ENCODE measurements around the gene RGS19.

The RGS19 gene

GRCh38 chr20:64074184-64074789 lies 5.0 kb downstream of the RGS19 start:
- no peak for TF ChIP-seq CREB1 (IDR thresholded peaks at IDR 0.05; ENCODE audit: low read depth)
- no peak for TF ChIP-seq EP300 (IDR thresholded peaks at IDR 0.05; ENCODE audit: borderline replicate concordance)
- TF ChIP-seq MAX (IDR thresholded peaks at IDR 0.05): no peak
- no peak for TF ChIP-seq NFIC (IDR thresholded peaks at IDR 0.05)
- no peak for TF ChIP-seq TAF1 (IDR thresholded peaks at IDR 0.05; ENCODE audit: low read depth)
- TF ChIP-seq YY1 (IDR thresholded peaks at IDR 0.05; ENCODE audit: low read depth): no peak
- no peak for TF ChIP-seq USF1 (IDR thresholded peaks at IDR 0.05)

GRCh38 chr20:64073476-64074183 lies 5.7 kb downstream of the RGS19 start:
- TF ChIP-seq TAF1 (IDR thresholded peaks at IDR 0.05; ENCODE audit: low read depth) (no peak), NFIC (IDR thresholded peaks at IDR 0.05) (no peak), USF1 (IDR thresholded peaks at IDR 0.05) (no peak), CREB1 (IDR thresholded peaks at IDR 0.05; ENCODE audit: low read depth) (no peak), TCF12 (IDR thresholded peaks at IDR 0.05; ENCODE audit: low read depth) (no peak), EP300 (IDR thresholded peaks at IDR 0.05; ENCODE audit: borderline replicate concordance) (no peak), TEAD4 (IDR thresholded peaks at IDR 0.05) (no peak), MAX (IDR thresholded peaks at IDR 0.05) (no peak), FOXM1 (IDR thresholded peaks at IDR 0.05; ENCODE audit: borderline replicate concordance, low read depth) (no peak), YY1 (IDR thresholded peaks at IDR 0.05; ENCODE audit: low read depth) (no peak), RAD21 (IDR thresholded peaks at IDR 0.05; ENCODE audit: low read depth) (no peak), REST (IDR thresholded peaks at IDR 0.05; ENCODE audit: low read depth) (no peak), EGR1 (IDR thresholded peaks at IDR 0.05) (no peak), ZBTB7A (IDR thresholded peaks at IDR 0.05; ENCODE audit: low read depth) (no peak), CEBPB (IDR thresholded peaks at IDR 0.05) (no peak)

DNA sequence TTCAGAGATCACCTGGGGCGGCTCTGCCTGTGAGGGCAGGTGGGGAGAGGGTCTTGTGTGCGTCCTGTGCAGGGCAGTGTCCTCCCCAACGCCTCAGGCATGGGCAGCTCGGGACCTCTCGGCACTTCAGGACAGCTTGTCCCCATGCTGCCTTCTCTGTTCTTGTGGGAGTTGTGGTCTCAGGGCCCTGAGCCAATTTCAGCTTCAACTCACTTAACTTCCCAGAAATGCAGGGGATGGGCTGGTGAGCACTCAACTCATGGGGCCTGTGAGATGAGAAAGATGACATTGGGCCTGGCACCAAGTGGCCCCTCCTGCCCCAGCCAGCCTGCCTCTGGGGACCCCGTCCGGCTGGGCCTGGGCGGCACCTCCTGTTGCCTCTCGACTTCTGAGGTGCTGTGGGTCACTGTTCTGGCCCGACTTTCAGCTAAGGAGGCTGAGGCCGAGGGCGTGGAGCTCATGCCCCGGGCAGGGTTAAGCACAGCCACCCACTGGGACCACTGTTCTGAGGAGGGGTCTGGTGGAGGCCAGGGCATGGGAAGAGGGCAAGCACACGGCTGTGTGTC lies 6.7 kb downstream of the RGS19 start:
- no peak for TF ChIP-seq ZBTB7A (IDR thresholded peaks at IDR 0.05; ENCODE audit: low read depth)
- TF ChIP-seq CEBPB (IDR thresholded peaks at IDR 0.05): no peak
- TF ChIP-seq TCF12 (IDR thresholded peaks at IDR 0.05; ENCODE audit: low read depth): no peak
- no peak for TF ChIP-seq YY1 (IDR thresholded peaks at IDR 0.05; ENCODE audit: low read depth)
- no peak for TF ChIP-seq FOXM1 (IDR thresholded peaks at IDR 0.05; ENCODE audit: borderline replicate concordance, low read depth)
- no peak for TF ChIP-seq MAX (IDR thresholded peaks at IDR 0.05)
- no peak for TF ChIP-seq TAF1 (IDR thresholded peaks at IDR 0.05; ENCODE audit: low read depth)
- TF ChIP-seq REST (IDR thresholded peaks at IDR 0.05; ENCODE audit: low read depth): no peak
- TF ChIP-seq USF1 (IDR thresholded peaks at IDR 0.05): no peak
- no peak for TF ChIP-seq NFIC (IDR thresholded peaks at IDR 0.05)
- TF ChIP-seq RAD21 (IDR thresholded peaks at IDR 0.05; ENCODE audit: low read depth): no peak
- TF ChIP-seq EP300 (IDR thresholded peaks at IDR 0.05; ENCODE audit: borderline replicate concordance): no peak
- no peak for TF ChIP-seq CREB1 (IDR thresholded peaks at IDR 0.05; ENCODE audit: low read depth)
- no peak for TF ChIP-seq TEAD4 (IDR thresholded peaks at IDR 0.05)

- TF ChIP-seq FOXM1 (IDR thresholded peaks at IDR 0.05; ENCODE audit: borderline replicate concordance, low read depth): no peak
- no peak for TF ChIP-seq USF1 (IDR thresholded peaks at IDR 0.05)
- TF ChIP-seq EP300 (IDR thresholded peaks at IDR 0.05; ENCODE audit: borderline replicate concordance): no peak
- no peak for TF ChIP-seq EGR1 (IDR thresholded peaks at IDR 0.05)
- TF ChIP-seq REST (IDR thresholded peaks at IDR 0.05; ENCODE audit: low read depth): no peak
- no peak for TF ChIP-seq RAD21 (IDR thresholded peaks at IDR 0.05; ENCODE audit: low read depth)
- TF ChIP-seq ZBTB7A (IDR thresholded peaks at IDR 0.05; ENCODE audit: low read depth): no peak
- TF ChIP-seq CREB1 (IDR thresholded peaks at IDR 0.05; ENCODE audit: low read depth): no peak
- TF ChIP-seq YY1 (IDR thresholded peaks at IDR 0.05; ENCODE audit: low read depth): no peak
- TF ChIP-seq CEBPB (IDR thresholded peaks at IDR 0.05): no peak
- TF ChIP-seq TCF12 (IDR thresholded peaks at IDR 0.05; ENCODE audit: low read depth): no peak
- no peak for TF ChIP-seq MAX (IDR thresholded peaks at IDR 0.05)
- TF ChIP-seq TEAD4 (IDR thresholded peaks at IDR 0.05): no peak
- no peak for TF ChIP-seq TAF1 (IDR thresholded peaks at IDR 0.05; ENCODE audit: low read depth)
- TF ChIP-seq NFIC (IDR thresholded peaks at IDR 0.05): no peak
These were observed 7.7 kb downstream of the RGS19 start for GRCh38 chr20:64071341-64072332.
